Natural killer cell (primary cell): Measurements from ENCODE around the gene TMEM128. TPM values are rescaled to one million over a fixed set of nuclear protein-coding genes. Genes with fewer than 3 reads are reported as not detected.
"Not testable (repeated sequence)": the region's sequence is repeated elsewhere in the genome, so short reads cannot be mapped to it uniquely, and the experiment has no call there.

Experiments
- ATAC-seq, 3 donors: fragments of 150-1000 bp in 2 of 3; fragments of 200-7000 bp in 1 of 3; cut with Tn5 transposase; 1 replicate in 1 of 3; 2 replicates in 2 of 3; pipeline ENCODE4 v1.10.0; 2021; ENCODE audit warnings: mild to moderate bottlenecking in 2 of 3, moderate library complexity in 2 of 3
- DNase-seq, 2 donors: peaks; one replicate each; pipeline versions ENCODE4 v3.0.0 to v3.0.0-alpha.2; 2013 to 2021; ENCODE audit warnings: mixed read lengths in 1 of 2
- H3K27ac ChIP-seq: one replicate; pipeline ENCODE4 v1.5.1; 2013; ENCODE audit warnings: mild to moderate bottlenecking, low read length
- H3K27me3 ChIP-seq: one replicate; pipeline ENCODE4 v1.6.1; 2013; ENCODE audit warnings: low read length; ENCODE audit not compliant: control insufficient read depth, insufficient read depth
- H3K36me3 ChIP-seq: one replicate; pipeline ENCODE4 v1.6.1; 2013; ENCODE audit warnings: low read length; ENCODE audit not compliant: control insufficient read depth, insufficient read depth
- H3K4me1 ChIP-seq: one replicate; pipeline ENCODE4 v1.6.1; 2013; ENCODE audit warnings: low read length; ENCODE audit not compliant: control insufficient read depth, insufficient read depth
- H3K4me3 ChIP-seq: one replicate; pipeline ENCODE4 v1.5.1; 2013; ENCODE audit warnings: low read length
- H3K9me3 ChIP-seq: one replicate; pipeline ENCODE4 v1.6.1; 2013; ENCODE audit warnings: low read length; ENCODE audit not compliant: control insufficient read depth, insufficient read depth
- H3K27ac Mint-ChIP-seq, 2 donors: one replicate each; pipeline ENCODE4 v1.8.0; 2022; ENCODE audit warnings: mild to moderate bottlenecking in 2 of 2, mixed read lengths in 2 of 2, moderate library complexity in 1 of 2
- H3K27me3 Mint-ChIP-seq, 2 donors: one replicate each; pipeline ENCODE4 v1.8.0; 2022; ENCODE audit warnings: low read depth in 2 of 2, mixed read lengths in 2 of 2
- H3K36me3 Mint-ChIP-seq: one replicate; pipeline ENCODE4 v1.8.0; 2022; ENCODE audit warnings: mixed read lengths
- H3K4me1 Mint-ChIP-seq, 2 donors: one replicate each; pipeline ENCODE4 v1.8.0; 2022; ENCODE audit warnings: mixed read lengths in 2 of 2
- H3K4me3 Mint-ChIP-seq: one replicate; pipeline ENCODE4 v1.8.0; 2022; ENCODE audit warnings: mild to moderate bottlenecking, moderate library complexity, mixed read lengths
- H3K9me3 Mint-ChIP-seq, 2 donors: one replicate each; pipeline ENCODE4 v1.8.0; 2022; ENCODE audit warnings: mixed read lengths in 2 of 2
- CTCF ChIP-seq: fragments of 200-600 bp; IDR thresholded peaks from one replicate; pipeline ENCODE4 v1.8.0; 2022; ENCODE audit warnings: antibody characterized with exemption
- WGBS: methylation state at CpG from one replicate; pipeline ENCODE4 v1.1.7; 2013; ENCODE audit warnings: missing lambda C conversion rate; ENCODE audit not compliant: insufficient coverage; 5-methylcytosine and 5-hydroxymethylcytosine counted together
- intact Hi-C: fragments of 100-400 bp; cut with micrococcal nuclease; formaldehyde crosslinking; loops from one replicate; pipeline ENCODE4 v1.14.2; 2022
- total RNA-seq, 4 donors: library from RNA; stranded (reverse); fragments of 120-200 nt in 1 of 4; gene quantifications; one replicate each; pipeline versions ENCODE4 v1.2.3 to v1.2.4, GENCODE V29; 2013 to 2022

Gene TMEM128
- total RNA-seq, 3 donors from 2014 or later (not counting 1 experiment from before 2014, with no cell fraction given), result 9.3 to 12.2 (median 11.4) TPM

- TF ChIP-seq CTCF, result no peak
- Mint-ChIP-seq H3K36me3 (no peaks in the 10 kb centered on the region), H3K27me3 (peaks cover 2 to 12% of the 10 kb centered on the region in 2 donors), H3K9me3 (no peaks in the 10 kb centered on the region), H3K27ac (no peak overlapping the region), H3K4me3 (no peak overlapping the region), H3K4me1 (no peaks in the 10 kb centered on the region)
- Histone ChIP-seq H3K9me3 (no peaks in the 10 kb centered on the region), H3K4me3 (no peak overlapping the region), H3K4me1 (no peaks in the 10 kb centered on the region), H3K36me3 (no peaks in the 10 kb centered on the region), H3K27me3 (no peaks in the 10 kb centered on the region), H3K27ac (no peak overlapping the region)
- no peak for ATAC-seq
- 69% methylated on average over 7 of the region's 7 CpGs for WGBS
- DNase-seq, result no peak
- intact Hi-C loops, result no loop called here
Measured at GRCh38 chr4:4216648-4217047, 31.4 kb downstream of the TMEM128 start.

GRCh38 chr4:4213674-4214073 lies 34.3 kb downstream of the TMEM128 start:
- 74% methylated on average over 2 of the region's 4 CpGs for WGBS
- H3K4me1 ChIP-seq, H3K27me3 ChIP-seq, intact Hi-C loops, H3K9me3 Mint-ChIP-seq, H3K4me3 Mint-ChIP-seq, H3K27ac ChIP-seq, H3K4me1 Mint-ChIP-seq, ATAC-seq, H3K27ac Mint-ChIP-seq, H3K36me3 ChIP-seq, H3K9me3 ChIP-seq, H3K36me3 Mint-ChIP-seq, DNase-seq, H3K4me3 ChIP-seq: not testable (repeated sequence)
- H3K27me3 Mint-ChIP-seq, result peaks cover 16 to 25% of the 10 kb centered on the region in 2 donors

GRCh38 chr4:4206204-4206603 lies 41.8 kb downstream of the TMEM128 start:
- DNase-seq (no peak), ATAC-seq (no peak)
- Mint-ChIP-seq H3K27ac (no peak overlapping the region), H3K27me3 (peaks cover 25 to 69% of the 10 kb centered on the region in 2 donors), H3K4me1 (no peaks in the 10 kb centered on the region), H3K9me3 (no peaks in the 10 kb centered on the region), H3K4me3 (no peak overlapping the region), H3K36me3 (no peaks in the 10 kb centered on the region)
- Histone ChIP-seq H3K4me1 (no peaks in the 10 kb centered on the region), H3K27ac (no peak overlapping the region), H3K27me3 (peaks cover 2% of the 10 kb centered on the region), H3K4me3 (no peak overlapping the region), H3K36me3 (no peaks in the 10 kb centered on the region), H3K9me3 (no peaks in the 10 kb centered on the region)
- intact Hi-C loops, result no loop called here
- TF ChIP-seq CTCF, result no peak

GRCh38 chr4:4204401-4204745 lies 43.6 kb downstream of the TMEM128 start:
- Histone ChIP-seq H3K4me1 (no peaks in the 10 kb centered on the region), H3K36me3 (no peaks in the 10 kb centered on the region), H3K4me3 (no peak overlapping the region), H3K27ac (no peak overlapping the region), H3K9me3 (no peaks in the 10 kb centered on the region), H3K27me3 (peaks cover 2% of the 10 kb centered on the region)
- H3K36me3 Mint-ChIP-seq, result no peaks in the 10 kb centered on the region
- 85% methylated on average over 3 of the region's 3 CpGs for WGBS
- intact Hi-C loops, result no loop called here
- DNase-seq (no peak), ATAC-seq (no peak)
- no peaks in the 10 kb centered on the region for H3K9me3 Mint-ChIP-seq
- no peak overlapping the region for H3K27ac Mint-ChIP-seq
- no peak overlapping the region for H3K4me3 Mint-ChIP-seq
- TF ChIP-seq CTCF, result no peak
- peaks cover 18 to 51% of the 10 kb centered on the region in 2 donors for H3K27me3 Mint-ChIP-seq
- H3K4me1 Mint-ChIP-seq, result no peaks in the 10 kb centered on the region
